GM18909 (cell line): ENCODE results near the gene CFAP47.
"Not testable (repeated sequence)": the region's sequence is repeated elsewhere in the genome, so short reads cannot be mapped to it uniquely, and the experiment has no call there.

ENCODE experiments used
- ATAC-seq: cut with Tn5 transposase; IDR thresholded peaks from one replicate; pipeline ENCODE4 v1.9.1; 2021; ENCODE audit warnings: mild to moderate bottlenecking; ENCODE audit not compliant: unreplicated experiment, poor library complexity

Gene CFAP47

GRCh38 chrX:36234840-36235528 is 315.4 kb downstream of the CFAP47 start:
- not testable (repeated sequence) for ATAC-seq

- ATAC-seq: no peak
Measured at GRCh38 chrX:36241397-36241796, 321.9 kb downstream of the CFAP47 start.

GRCh38 chrX:36266155-36266554 is 346.6 kb downstream of the CFAP47 start:
- no peak for ATAC-seq

- no peak for ATAC-seq
Measured at GRCh38 chrX:36310136-36310535, 390.6 kb downstream of the CFAP47 start.

GRCh38 chrX:36314303-36314702 is 394.8 kb downstream of the CFAP47 start:
- no peak for ATAC-seq

- no peak for ATAC-seq
Measured at GRCh38 chrX:36334572-36334971, 415.0 kb downstream of the CFAP47 start.

- ATAC-seq: no peak
Measured at GRCh38 chrX:36336751-36337150, 417.2 kb downstream of the CFAP47 start.

GRCh38 chrX:36344301-36344700 is 424.8 kb downstream of the CFAP47 start:
- no peak for ATAC-seq

- no peak for ATAC-seq
Measured at GRCh38 chrX:36348509-36348908, 429.0 kb downstream of the CFAP47 start.

- no peak for ATAC-seq
Measured at GRCh38 chrX:36357855-36358254, 438.3 kb downstream of the CFAP47 start.

GRCh38 chrX:36364262-36364661 is 444.7 kb downstream of the CFAP47 start:
- ATAC-seq: no peak

- ATAC-seq: no peak
Measured at GRCh38 chrX:36383495-36383894, 464.0 kb downstream of the CFAP47 start.

GRCh38 chrX:36388901-36389300 is 469.4 kb downstream of the CFAP47 start:
- no peak for ATAC-seq

GRCh38 chrX:36401774-36402173 is 482.2 kb downstream of the CFAP47 start:
- ATAC-seq: no peak

- ATAC-seq: no peak
Measured at GRCh38 chrX:36407836-36408235, 488.3 kb downstream of the CFAP47 start.

- no peak for ATAC-seq
Measured at GRCh38 chrX:36414056-36414455, 494.5 kb downstream of the CFAP47 start.

GRCh38 chrX:36422368-36422767 is 502.8 kb downstream of the CFAP47 start:
- ATAC-seq: no peak

GRCh38 chrX:36431819-36432218 is 512.3 kb downstream of the CFAP47 start:
- ATAC-seq: no peak

- no peak for ATAC-seq
Measured at GRCh38 chrX:36434522-36434921, 515.0 kb downstream of the CFAP47 start.
